MM.1S (cell line): ENCODE results near the gene ZNF132.

Experiments used
- DNase-seq: peaks from one replicate; pipeline ENCODE4 v3.0.0-alpha.2; 2015
- H2AFZ ChIP-seq: fragments of 300-600 bp; sonication (generic); 2 replicates; pipeline ENCODE4 v1.6.0; 2016; ENCODE audit warnings: antibody characterized with exemption, low read length
- H3F3A ChIP-seq: fragments of 300-600 bp; sonication (generic); 2 replicates; pipeline ENCODE4 v1.6.1; 2016; ENCODE audit warnings: mild to moderate bottlenecking, antibody characterized with exemption, low read length, moderate library complexity, mixed read lengths; ENCODE audit not compliant: insufficient read depth
- H3K27ac ChIP-seq: fragments of 300-600 bp; sonication (generic); 2 replicates; pipeline ENCODE4 v1.5.1; 2016; ENCODE audit warnings: mild to moderate bottlenecking, low read length
- H3K27me3 ChIP-seq: fragments of 300-600 bp; sonication (generic); replicated peaks from 2 replicates; pipeline ENCODE4 v1.6.0; 2016; ENCODE audit warnings: low read length; ENCODE audit not compliant: insufficient read depth
- H3K36me3 ChIP-seq: fragments of 300-600 bp; sonication (generic); replicated peaks from 2 replicates; pipeline ENCODE4 v1.6.1; 2016; ENCODE audit warnings: mild to moderate bottlenecking, low read length, mixed read lengths; ENCODE audit not compliant: insufficient read depth
- H3K4me1 ChIP-seq: fragments of 300-600 bp; sonication (generic); 2 replicates; pipeline ENCODE4 v1.6.1; 2016; ENCODE audit warnings: low read length, mixed read lengths
- H3K4me2 ChIP-seq: fragments of 300-600 bp; sonication (generic); 2 replicates; pipeline ENCODE4 v1.6.0; 2016; ENCODE audit warnings: low read depth, low read length
- H3K4me3 ChIP-seq: fragments of 300-600 bp; sonication (generic); 2 replicates; pipeline ENCODE4 v1.5.1; 2016; ENCODE audit warnings: low read length, mixed read lengths
- H3K79me2 ChIP-seq: fragments of 300-600 bp; sonication (generic); 2 replicates; pipeline ENCODE4 v1.6.1; 2016; ENCODE audit warnings: mixed run types, low read length, mixed read lengths
- H3K9ac ChIP-seq: fragments of 300-600 bp; sonication (generic); 2 replicates; pipeline ENCODE4 v1.6.1; 2016; ENCODE audit warnings: low read length, mixed read lengths
- H3K9me2 ChIP-seq: fragments of 300-600 bp; sonication (generic); replicated peaks from 2 replicates; pipeline ENCODE4 v1.6.1; 2016; ENCODE audit warnings: mild to moderate bottlenecking, low read length, mixed read lengths; ENCODE audit not compliant: insufficient read depth
- H3K9me3 ChIP-seq: fragments of 300-600 bp; sonication (generic); replicated peaks from 2 replicates; pipeline ENCODE4 v1.6.1; 2016; ENCODE audit warnings: mild to moderate bottlenecking, low read length, mixed read lengths; ENCODE audit not compliant: insufficient read depth
- H4K20me1 ChIP-seq: fragments of 300-600 bp; sonication (generic); 2 replicates; pipeline ENCODE4 v1.6.1; 2016; ENCODE audit warnings: mild to moderate bottlenecking, low read length, moderate library complexity, mixed read lengths; ENCODE audit not compliant: insufficient read depth
- CTCF ChIP-seq: fragments of 300-600 bp; sonication (generic); IDR thresholded peaks from 2 replicates; pipeline ENCODE4 v1.5.1; 2016; ENCODE audit warnings: antibody characterized with exemption, low read length, mixed read lengths
- EZH2 ChIP-seq: fragments of 300-600 bp; sonication (generic); optimal IDR thresholded peaks from 2 replicates; pipeline ENCODE3; 2017; ENCODE audit warnings: low read depth, mild to moderate bottlenecking, antibody characterized with exemption, low read length, mixed read lengths
- EZH2phosphoT487 ChIP-seq: fragments of 300-600 bp; sonication (generic); IDR thresholded peaks from 2 replicates; pipeline ENCODE4 v1.6.1; 2018; ENCODE audit warnings: antibody characterized with exemption, low read length

Gene ZNF132

GRCh38 chr19:58476498-58477015, 36.6 kb upstream of the ZNF132 start:
- Histone ChIP-seq H3K9me2 (no peaks in the 10 kb centered on the region), H3K9ac (peak overlapping the region; percentile 67), H3K4me1 (no peaks in the 10 kb centered on the region), H3K79me2 (no peaks in the 10 kb centered on the region), H3K27ac (peak overlapping the region; percentile 76; the same call in 1 of the 2 replicates), H3K9me3 (no peaks in the 10 kb centered on the region), H4K20me1 (no peaks in the 10 kb centered on the region), H3F3A (peaks cover 8% of the 10 kb centered on the region), H3K4me3 (peak overlapping the region; percentile 79), H2AFZ (peak overlapping the region; percentile 89), H3K27me3 (no peaks in the 10 kb centered on the region), H3K36me3 (0 out of 2 replicates have a peak, but pooled peaks cover 4% of the 10 kb centered on the region), H3K4me2 (peak overlapping the region; percentile 88)
- no peak for DNase-seq
- TF ChIP-seq EZH2phosphoT487 (no peak), CTCF (no peak), EZH2 (no peak)

GRCh38 chr19:58475714-58476497, 36.0 kb upstream of the ZNF132 start, which contains the start of gene ZNF446:
Gene ZNF446 (plus strand): TSS chr19:58476352. CDS start chr19:58477219, 867 bp downstream.
- Histone ChIP-seq H3K4me2 (peak within 1 kb of the TSS; percentile 88), H3K79me2 (no peaks in the 10 kb centered on the region), H3K27me3 (no peaks in the 10 kb centered on the region), H2AFZ (peak within 1 kb of the TSS; percentile 89), H3K4me3 (peak within 1 kb of the TSS; percentile 79), H3K9me3 (no peaks in the 10 kb centered on the region), H3K9me2 (no peaks in the 10 kb centered on the region), H4K20me1 (no peaks in the 10 kb centered on the region), H3K4me1 (no peaks in the 10 kb centered on the region), H3K9ac (peak within 1 kb of the TSS; percentile 67), H3K27ac (peak within 1 kb of the TSS; percentile 76; the same call in 1 of the 2 replicates), H3K36me3 (0 out of 2 replicates have a peak, but pooled peaks cover 4% of the 10 kb centered on the region), H3F3A (peaks cover 8% of the 10 kb centered on the region)
- TF ChIP-seq CTCF (no peak), EZH2phosphoT487 (no peak), EZH2 (no peak)
- peak; percentile 96 for DNase-seq

- H3K9ac ChIP-seq, result peak overlapping the region; percentile 67
- H2AFZ ChIP-seq, result peak overlapping the region; percentile 89
- H3K36me3 ChIP-seq, result 0 out of 2 replicates have a peak, but pooled peaks cover 4% of the 10 kb centered on the region
- peak overlapping the region; percentile 79 for H3K4me3 ChIP-seq
- TF ChIP-seq EZH2phosphoT487 (no peak), CTCF (no peak), EZH2 (no peak)
- H3K4me2 ChIP-seq, result peak overlapping the region; percentile 88
- peak overlapping the region; percentile 76; the same call in 1 of the 2 replicates for H3K27ac ChIP-seq
- H3K27me3 ChIP-seq, result no peaks in the 10 kb centered on the region
- H3K9me3 ChIP-seq, result no peaks in the 10 kb centered on the region
- no peaks in the 10 kb centered on the region for H4K20me1 ChIP-seq
- H3K9me2 ChIP-seq, result no peaks in the 10 kb centered on the region
- peaks cover 8% of the 10 kb centered on the region for H3F3A ChIP-seq
- H3K79me2 ChIP-seq, result no peaks in the 10 kb centered on the region
- H3K4me1 ChIP-seq, result no peaks in the 10 kb centered on the region
- no peak for DNase-seq
Measured at GRCh38 chr19:58474997-58475713, 35.2 kb upstream of the ZNF132 start.
